Gastrocnemius medialis (tissue), 4 donors: ENCODE results near the gene GPRIN2.
"Not testable (repeated sequence)": the region's sequence is repeated elsewhere in the genome, so short reads cannot be mapped to it uniquely, and the experiment has no call there.

Experiments used
- CTCF ChIP-seq, 5 experiments: fragments of 450-650 bp in 3 of 5; fragments of 200-600 bp in 2 of 5; sonication (generic) in 2 of 5; IDR thresholded peaks in 4 of 5; conservative IDR thresholded peaks in 1 of 5; 1 replicate in 4 of 5; 2 replicates in 1 of 5; pipeline ENCODE4 v1.5.1; 2016 to 2019; ENCODE audit warnings: antibody characterized with exemption in 5 of 5, mild to moderate bottlenecking in 3 of 5, moderate library complexity in 3 of 5
- POLR2A ChIP-seq, 2 donors: fragments of 450-650 bp; IDR thresholded peaks; one replicate each; pipeline ENCODE4 v1.6.1; 2017; ENCODE audit warnings: antibody characterized with exemption in 2 of 2, mild to moderate bottlenecking in 2 of 2, moderate library complexity in 2 of 2

DNA sequence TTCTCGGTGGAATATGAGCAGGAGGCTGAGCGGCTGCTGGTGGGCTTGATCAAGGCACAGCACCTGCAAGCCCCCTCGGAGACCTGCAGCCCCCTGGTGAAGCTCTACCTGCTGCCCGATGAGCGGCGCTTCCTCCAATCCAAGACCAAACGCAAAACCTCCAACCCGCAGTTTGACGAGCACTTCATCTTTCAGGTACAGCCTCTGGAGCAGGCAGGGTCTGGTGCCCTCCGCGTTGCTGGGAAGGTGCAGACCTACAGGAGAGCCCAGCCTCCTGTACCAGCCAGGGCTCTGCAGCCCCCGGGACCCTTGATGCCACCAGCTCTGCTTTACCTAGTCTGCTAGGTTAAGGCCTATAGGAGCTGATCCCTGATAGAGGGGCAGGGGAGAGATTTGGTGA is 25.5 kb upstream of the GPRIN2 start:
- not testable (repeated sequence) for TF ChIP-seq CTCF (IDR thresholded peaks at IDR 0.05 in 4 of 5, conservative IDR thresholded peaks at IDR 0.05 in 1 of 5); POLR2A (IDR thresholded peaks at IDR 0.05)
